ENCODE data around the gene MYO1H.
"Not testable (repeated sequence)": the region's sequence is repeated elsewhere in the genome, so short reads cannot be mapped to it uniquely, and the experiment has no call there.

The MYO1H gene

GRCh38 chr12:109386059-109386433, 38.3 kb downstream of the MYO1H start:
- H3K9me3 ChIP-seq (ENCODE audit: control insufficient read depth, low read length), result peaks cover 9% of the 10 kb centered on the region
- peak overlapping the region; percentile 20 for H3K9ac ChIP-seq (ENCODE audit: low read length)
- no peaks in the 10 kb centered on the region for H3K36me3 ChIP-seq (ENCODE audit: control insufficient read depth, insufficient read depth, low read length, severe bottlenecking)
- peaks cover 20% of the 10 kb centered on the region for H3K27me3 ChIP-seq (replicated peaks; ENCODE audit: control insufficient read depth, insufficient read depth, low read length)
- no peak overlapping the region for H3K4me3 ChIP-seq (ENCODE audit: low read length)
- H3K4me1 ChIP-seq (ENCODE audit: control insufficient read depth, insufficient read depth, low read length), result peaks cover 3% of the 10 kb centered on the region
- DNase-seq (ENCODE audit: low read depth), result peak; percentile 10

GRCh38 chr12:109387425-109388166, 39.9 kb downstream of the MYO1H start:
- peaks cover 3% of the 10 kb centered on the region for H3K4me1 ChIP-seq (ENCODE audit: control insufficient read depth, insufficient read depth, low read length)
- no peaks in the 10 kb centered on the region for H3K36me3 ChIP-seq (ENCODE audit: control insufficient read depth, insufficient read depth, low read length, severe bottlenecking)
- peaks cover 27% of the 10 kb centered on the region for H3K27me3 ChIP-seq (replicated peaks; ENCODE audit: control insufficient read depth, insufficient read depth, low read length)
- no peak overlapping the region for H3K4me3 ChIP-seq (ENCODE audit: low read length)
- peak; percentile 77 for DNase-seq (ENCODE audit: low read depth)
- peaks cover 9% of the 10 kb centered on the region for H3K9me3 ChIP-seq (ENCODE audit: control insufficient read depth, low read length)
- no peak overlapping the region for H3K9ac ChIP-seq (ENCODE audit: low read length)

- DNase-seq (ENCODE audit: low read depth), result no peak
- Histone ChIP-seq H3K36me3 (ENCODE audit: control insufficient read depth, insufficient read depth, low read length, severe bottlenecking) (no peaks in the 10 kb centered on the region), H3K9me3 (ENCODE audit: control insufficient read depth, low read length) (peaks cover 8% of the 10 kb centered on the region), H3K27me3 (replicated peaks; ENCODE audit: control insufficient read depth, insufficient read depth, low read length) (peaks cover 26% of the 10 kb centered on the region), H3K4me3 (ENCODE audit: low read length) (no peak overlapping the region), H3K9ac (ENCODE audit: low read length) (no peak overlapping the region), H3K4me1 (ENCODE audit: control insufficient read depth, insufficient read depth, low read length) (peaks cover 3% of the 10 kb centered on the region)
Observed at GRCh38 chr12:109388167-109388563, 40.5 kb downstream of the MYO1H start.

GRCh38 chr12:109389146-109389545, 41.4 kb downstream of the MYO1H start:
- H3K9ac ChIP-seq (ENCODE audit: low read length), result no peak overlapping the region
- H3K4me1 ChIP-seq (ENCODE audit: control insufficient read depth, insufficient read depth, low read length), result peaks cover 3% of the 10 kb centered on the region
- peaks cover 24% of the 10 kb centered on the region for H3K27me3 ChIP-seq (replicated peaks; ENCODE audit: control insufficient read depth, insufficient read depth, low read length)
- DNase-seq (ENCODE audit: low read depth), result no peak
- H3K36me3 ChIP-seq (ENCODE audit: control insufficient read depth, insufficient read depth, low read length, severe bottlenecking), result no peaks in the 10 kb centered on the region
- no peak overlapping the region for H3K4me3 ChIP-seq (ENCODE audit: low read length)
- peaks cover 4% of the 10 kb centered on the region for H3K9me3 ChIP-seq (ENCODE audit: control insufficient read depth, low read length)

GRCh38 chr12:109393437-109394345, 46.0 kb downstream of the MYO1H start:
- H3K9ac ChIP-seq (ENCODE audit: low read length), result no peak overlapping the region
- DNase-seq (ENCODE audit: low read depth), result peak; percentile 90
- H3K27me3 ChIP-seq (replicated peaks; ENCODE audit: control insufficient read depth, insufficient read depth, low read length), result peaks cover 36% of the 10 kb centered on the region

GRCh38 chr12:109394891-109395290, 47.2 kb downstream of the MYO1H start:
- Histone ChIP-seq H3K9ac (ENCODE audit: low read length) (no peak overlapping the region), H3K36me3 (ENCODE audit: control insufficient read depth, insufficient read depth, low read length, severe bottlenecking) (no peaks in the 10 kb centered on the region), H3K9me3 (ENCODE audit: control insufficient read depth, low read length) (no peaks in the 10 kb centered on the region), H3K27me3 (replicated peaks; ENCODE audit: control insufficient read depth, insufficient read depth, low read length) (peaks cover 28% of the 10 kb centered on the region), H3K4me1 (ENCODE audit: control insufficient read depth, insufficient read depth, low read length) (no peaks in the 10 kb centered on the region), H3K4me3 (ENCODE audit: low read length) (no peak overlapping the region)
- no peak for DNase-seq (ENCODE audit: low read depth)

More at GRCh38 chr12:109393437-109394345, 46.0 kb downstream of the MYO1H start:
- no peak overlapping the region for H3K4me3 ChIP-seq (ENCODE audit: low read length)
- peaks cover 4% of the 10 kb centered on the region for H3K9me3 ChIP-seq (ENCODE audit: control insufficient read depth, low read length)
- H3K36me3 ChIP-seq (ENCODE audit: control insufficient read depth, insufficient read depth, low read length, severe bottlenecking), result no peaks in the 10 kb centered on the region
- H3K4me1 ChIP-seq (ENCODE audit: control insufficient read depth, insufficient read depth, low read length), result no peaks in the 10 kb centered on the region

- not testable (repeated sequence) for H3K9me3 ChIP-seq (ENCODE audit: control insufficient read depth, low read length); H3K4me3 ChIP-seq (ENCODE audit: low read length); H3K36me3 ChIP-seq (ENCODE audit: control insufficient read depth, insufficient read depth, low read length, severe bottlenecking); DNase-seq (ENCODE audit: low read depth); H3K9ac ChIP-seq (ENCODE audit: low read length)
- peaks cover 24% of the 10 kb centered on the region for H3K27me3 ChIP-seq (replicated peaks; ENCODE audit: control insufficient read depth, insufficient read depth, low read length)
- H3K4me1 ChIP-seq (ENCODE audit: control insufficient read depth, insufficient read depth, low read length), result peaks cover 18% of the 10 kb centered on the region
Observed at GRCh38 chr12:109404841-109405240, 57.1 kb downstream of the MYO1H start.

- H3K9ac ChIP-seq (ENCODE audit: low read length); DNase-seq (ENCODE audit: low read depth); H3K4me3 ChIP-seq (ENCODE audit: low read length); H3K36me3 ChIP-seq (ENCODE audit: control insufficient read depth, insufficient read depth, low read length, severe bottlenecking); H3K9me3 ChIP-seq (ENCODE audit: control insufficient read depth, low read length): not testable (repeated sequence)
- peaks cover 18% of the 10 kb centered on the region for H3K4me1 ChIP-seq (ENCODE audit: control insufficient read depth, insufficient read depth, low read length)
- H3K27me3 ChIP-seq (replicated peaks; ENCODE audit: control insufficient read depth, insufficient read depth, low read length), result peaks cover 12% of the 10 kb centered on the region
Observed at GRCh38 chr12:109406147-109406546, 58.4 kb downstream of the MYO1H start.

- H3K4me3 ChIP-seq (ENCODE audit: low read length), result no peak overlapping the region
- no peaks in the 10 kb centered on the region for H3K4me1 ChIP-seq (ENCODE audit: control insufficient read depth, insufficient read depth, low read length)
- H3K27me3 ChIP-seq (replicated peaks; ENCODE audit: control insufficient read depth, insufficient read depth, low read length), result peaks cover 32% of the 10 kb centered on the region
- H3K36me3 ChIP-seq (ENCODE audit: control insufficient read depth, insufficient read depth, low read length, severe bottlenecking), result no peaks in the 10 kb centered on the region
- H3K9ac ChIP-seq (ENCODE audit: low read length), result no peak overlapping the region
- no peaks in the 10 kb centered on the region for H3K9me3 ChIP-seq (ENCODE audit: control insufficient read depth, low read length)
- no peak for DNase-seq (ENCODE audit: low read depth)
Observed at GRCh38 chr12:109418848-109419480, 71.3 kb downstream of the MYO1H start.

GRCh38 chr12:109421355-109422087, 73.8 kb downstream of the MYO1H start:
- Histone ChIP-seq H3K4me3 (ENCODE audit: low read length) (no peak overlapping the region), H3K9me3 (ENCODE audit: control insufficient read depth, low read length) (no peaks in the 10 kb centered on the region), H3K9ac (ENCODE audit: low read length) (no peak overlapping the region), H3K4me1 (ENCODE audit: control insufficient read depth, insufficient read depth, low read length) (no peaks in the 10 kb centered on the region), H3K27me3 (replicated peaks; ENCODE audit: control insufficient read depth, insufficient read depth, low read length) (peaks cover 50% of the 10 kb centered on the region), H3K36me3 (ENCODE audit: control insufficient read depth, insufficient read depth, low read length, severe bottlenecking) (no peaks in the 10 kb centered on the region)
- DNase-seq (ENCODE audit: low read depth), result no peak
